Endothelial cell of umbilical vein (primary cell): Measurements from ENCODE around the gene MPL.

Experiments used
- EZH2 ChIP-seq: IDR thresholded peaks from 2 replicates; pipeline ENCODE4 v1.6.1; 2012; ENCODE audit warnings: borderline replicate concordance, low read depth, mild to moderate bottlenecking, moderate library complexity, low read length, inconsistent platforms; ENCODE audit not compliant: severe bottlenecking
- FOS ChIP-seq: IDR thresholded peaks from 2 replicates; pipeline ENCODE4 v1.6.1; 2011; ENCODE audit warnings: mild to moderate bottlenecking, low read length, moderate library complexity, borderline replicate concordance; ENCODE audit not compliant: insufficient read depth
- GATA2 ChIP-seq: IDR thresholded peaks from 2 replicates; pipeline ENCODE4 v1.7.0; 2011; ENCODE audit warnings: low read depth, mild to moderate bottlenecking, moderate library complexity, mixed read lengths, low read length; ENCODE audit not compliant: insufficient read length, insufficient read depth
- JUN ChIP-seq: IDR thresholded peaks from 2 replicates; pipeline ENCODE4 v1.6.1; 2011; ENCODE audit warnings: borderline replicate concordance, low read depth; ENCODE audit not compliant: insufficient read length, insufficient read depth
- MYC ChIP-seq: IDR thresholded peaks from one replicate; pipeline ENCODE4 v1.6.1; 2011; ENCODE audit warnings: mild to moderate bottlenecking, low read depth, low read length
- POLR2A ChIP-seq: IDR thresholded peaks from 2 replicates; pipeline ENCODE4 v1.6.1; 2012; ENCODE audit warnings: low read depth, mild to moderate bottlenecking, control low read depth, low read length
- POLR2AphosphoS5 ChIP-seq: IDR thresholded peaks from 2 replicates; pipeline ENCODE4 v1.6.1; 2012; ENCODE audit warnings: low read depth, mild to moderate bottlenecking, control low read depth, low read length, moderate library complexity; ENCODE audit not compliant: insufficient read depth
- TF ChIP-seq, protein P1 (sequence below), 2 donors: IDR thresholded peaks; 1 replicate in 1 of 2; 2 replicates in 1 of 2; pipeline ENCODE4 v1.5.1; 2011; ENCODE audit warnings: low read length in 2 of 2, mild to moderate bottlenecking in 2 of 2, moderate library complexity in 2 of 2, control low read depth in 1 of 2, inconsistent platforms in 1 of 2, low read depth in 1 of 2; ENCODE audit not compliant: insufficient read depth in 1 of 2; ENCODE audit errors: extremely low read depth in 1 of 2
- TF ChIP-seq, protein P2 (sequence below): IDR thresholded peaks from 2 replicates; pipeline ENCODE4 v1.6.1; 2011; ENCODE audit not compliant: insufficient read depth, insufficient read length

DNA sequence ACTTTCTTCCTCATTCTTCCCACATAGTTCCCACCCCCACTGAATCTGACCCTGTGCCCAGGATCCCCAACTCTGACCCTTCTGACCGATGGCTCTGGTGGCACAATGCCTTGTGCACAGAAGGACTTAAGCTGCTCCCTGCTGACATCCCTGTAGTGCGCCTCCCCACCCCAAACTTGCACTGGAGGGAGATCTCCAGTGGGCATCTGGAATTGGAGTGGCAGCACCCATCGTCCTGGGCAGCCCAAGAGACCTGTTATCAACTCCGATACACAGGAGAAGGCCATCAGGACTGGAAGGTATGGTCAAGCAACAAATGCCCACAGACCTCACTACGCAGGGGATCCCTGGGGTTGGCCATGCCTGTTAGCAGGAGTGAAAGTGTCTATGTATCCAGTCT lies 9.0 kb downstream of the MPL start:
- no peak for TF ChIP-seq MYC
- TF ChIP-seq, protein P1, sequence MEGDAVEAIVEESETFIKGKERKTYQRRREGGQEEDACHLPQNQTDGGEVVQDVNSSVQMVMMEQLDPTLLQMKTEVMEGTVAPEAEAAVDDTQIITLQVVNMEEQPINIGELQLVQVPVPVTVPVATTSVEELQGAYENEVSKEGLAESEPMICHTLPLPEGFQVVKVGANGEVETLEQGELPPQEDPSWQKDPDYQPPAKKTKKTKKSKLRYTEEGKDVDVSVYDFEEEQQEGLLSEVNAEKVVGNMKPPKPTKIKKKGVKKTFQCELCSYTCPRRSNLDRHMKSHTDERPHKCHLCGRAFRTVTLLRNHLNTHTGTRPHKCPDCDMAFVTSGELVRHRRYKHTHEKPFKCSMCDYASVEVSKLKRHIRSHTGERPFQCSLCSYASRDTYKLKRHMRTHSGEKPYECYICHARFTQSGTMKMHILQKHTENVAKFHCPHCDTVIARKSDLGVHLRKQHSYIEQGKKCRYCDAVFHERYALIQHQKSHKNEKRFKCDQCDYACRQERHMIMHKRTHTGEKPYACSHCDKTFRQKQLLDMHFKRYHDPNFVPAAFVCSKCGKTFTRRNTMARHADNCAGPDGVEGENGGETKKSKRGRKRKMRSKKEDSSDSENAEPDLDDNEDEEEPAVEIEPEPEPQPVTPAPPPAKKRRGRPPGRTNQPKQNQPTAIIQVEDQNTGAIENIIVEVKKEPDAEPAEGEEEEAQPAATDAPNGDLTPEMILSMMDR (IDR thresholded peaks at IDR 0.05; ENCODE audit: extremely low read depth in 1 of 2, insufficient read depth in 1 of 2, low read depth in 1 of 2, low read length in 2 of 2), result no peak
- TF ChIP-seq POLR2AphosphoS5, result no peak
- TF ChIP-seq, protein P2, sequence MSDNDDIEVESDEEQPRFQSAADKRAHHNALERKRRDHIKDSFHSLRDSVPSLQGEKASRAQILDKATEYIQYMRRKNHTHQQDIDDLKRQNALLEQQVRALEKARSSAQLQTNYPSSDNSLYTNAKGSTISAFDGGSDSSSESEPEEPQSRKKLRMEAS, result no peak
- TF ChIP-seq FOS, result no peak
- no peak for TF ChIP-seq EZH2
- no peak for TF ChIP-seq POLR2A
- TF ChIP-seq JUN, result no peak
- TF ChIP-seq GATA2, result no peak
